OCI-LY3 (cell line): ENCODE measurements around the gene GOSR1.
A peak's percentile ranks its signal among the peaks of the same experiment; 100 is the strongest.
"Not testable (repeated sequence)": the region's sequence is repeated elsewhere in the genome, so short reads cannot be mapped to it uniquely, and the experiment has no call there.

Experiments used
- H2AFZ ChIP-seq: fragments of 200-600, 300-600 bp; shearing (Covaris generic); 2 replicates; pipeline ENCODE4 v1.6.0; 2014; ENCODE audit warnings: antibody characterized with exemption, low read depth, low read length
- H3K27ac ChIP-seq: fragments of 200-600, 300-600 bp; sonication (generic); 2 replicates; pipeline ENCODE4 v1.5.1; 2014; ENCODE audit warnings: mild to moderate bottlenecking, low read length, moderate library complexity, mixed read lengths
- H3K27me3 ChIP-seq: fragments of 200-600, 300-600 bp; sonication (generic); 2 replicates; pipeline ENCODE4 v1.6.1; 2014; ENCODE audit warnings: low read depth, low read length, mixed read lengths
- H3K36me3 ChIP-seq: fragments of 200-600, 300-600 bp; sonication (generic); replicated peaks from 2 replicates; pipeline ENCODE3; 2014; ENCODE audit warnings: low read depth, low read length, mixed read lengths
- H3K4me1 ChIP-seq: fragments of 300-600, 200-600 bp; sonication (generic); 2 replicates; pipeline ENCODE4 v1.6.1; 2014; ENCODE audit warnings: low read length, mixed read lengths
- H3K4me2 ChIP-seq: fragments of 200-600, 300-600 bp; sonication (generic); 2 replicates; pipeline ENCODE4 v1.6.1; 2014; ENCODE audit warnings: low read length, mixed read lengths
- H3K4me3 ChIP-seq: fragments of 300-600, 200-600 bp; sonication (generic); 2 replicates; pipeline ENCODE4 v1.5.1; 2014; ENCODE audit warnings: antibody characterized with exemption, mild to moderate bottlenecking, low read length, moderate library complexity
- H3K79me2 ChIP-seq: fragments of 300-600, 200-600 bp; shearing (Covaris generic); 2 replicates; pipeline ENCODE4 v1.6.1; 2014; ENCODE audit warnings: mild to moderate bottlenecking, low read length, mixed read lengths
- H3K9ac ChIP-seq: fragments of 300-600, 200-600 bp; shearing (Covaris generic); 2 replicates; pipeline ENCODE4 v1.6.0; 2014; ENCODE audit warnings: mild to moderate bottlenecking, low read length, moderate library complexity
- H3K9me3 ChIP-seq: fragments of 200-600, 300-600 bp; shearing (Covaris generic); 2 replicates; pipeline ENCODE4 v1.6.1; 2014; ENCODE audit warnings: low read length, mixed read lengths; ENCODE audit not compliant: insufficient read depth
- H4K20me1 ChIP-seq: fragments of 200-600, 300-600 bp; sonication (generic); 2 replicates; pipeline ENCODE4 v1.6.1; 2016; ENCODE audit warnings: low read length, mixed read lengths; ENCODE audit not compliant: insufficient read depth
- CTCF ChIP-seq: fragments of 200-600, 300-600 bp; sonication (generic); IDR thresholded peaks from 2 replicates; pipeline ENCODE4 v1.5.1; 2014; ENCODE audit warnings: antibody characterized with exemption, low read length, low read depth
- EZH2phosphoT487 ChIP-seq: fragments of 200-600 bp; shearing (Covaris generic); IDR thresholded peaks from 2 replicates; pipeline ENCODE4 v1.6.1; 2018; ENCODE audit warnings: antibody characterized with exemption, mixed run types, low read depth

GOSR1 gene

DNA sequence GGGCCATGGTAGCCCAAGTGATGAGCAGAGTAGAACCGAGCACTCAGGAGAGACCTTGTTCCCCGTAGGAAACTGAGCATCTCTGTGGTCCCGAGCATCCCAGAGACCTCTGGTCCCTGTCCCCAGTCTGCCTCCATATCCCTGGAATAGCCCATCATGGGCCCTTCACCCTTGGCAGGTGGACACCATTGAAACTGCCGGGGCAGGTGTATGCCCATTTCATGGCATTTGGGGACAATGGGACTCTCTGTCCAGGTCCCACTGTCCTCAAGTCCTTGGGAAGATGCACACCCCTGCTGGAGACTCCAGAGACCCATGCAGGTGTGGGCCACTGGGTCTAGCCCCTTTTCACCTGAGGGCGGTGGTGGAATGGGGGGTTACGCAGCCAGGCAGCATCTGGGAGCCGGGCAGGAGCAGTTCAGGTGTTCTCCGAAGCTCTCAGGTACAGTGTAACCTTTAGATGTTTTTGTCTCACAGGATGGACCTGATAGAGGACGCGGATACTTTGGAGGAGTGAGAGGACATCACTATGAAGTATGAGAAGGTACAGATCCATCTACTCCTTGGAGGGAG lies 75.9 kb downstream of the GOSR1 start:
- H2AFZ ChIP-seq: no peak overlapping the region
- H3K4me1 ChIP-seq: peaks cover 16% of the 10 kb centered on the region
- no peak overlapping the region for H3K9ac ChIP-seq
- H3K27me3 ChIP-seq: no peaks in the 10 kb centered on the region
- H4K20me1 ChIP-seq: no peaks in the 10 kb centered on the region
- H3K36me3 ChIP-seq: no peaks in the 10 kb centered on the region
- H3K4me3 ChIP-seq: no peak overlapping the region
- TF ChIP-seq EZH2phosphoT487 (no peak), CTCF (no peak)
- no peaks in the 10 kb centered on the region for H3K79me2 ChIP-seq
- no peak overlapping the region for H3K27ac ChIP-seq
- H3K9me3 ChIP-seq: no peaks in the 10 kb centered on the region
- H3K4me2 ChIP-seq: no peak overlapping the region

GRCh38 chr17:30553823-30554440 lies 76.7 kb downstream of the GOSR1 start:
- H4K20me1 ChIP-seq, H3K36me3 ChIP-seq, H3K4me3 ChIP-seq, H3K4me2 ChIP-seq, H3K27ac ChIP-seq, H2AFZ ChIP-seq, H3K27me3 ChIP-seq, H3K9me3 ChIP-seq, H3K79me2 ChIP-seq, H3K9ac ChIP-seq: not testable (repeated sequence)
- H3K4me1 ChIP-seq: peaks cover 23% of the 10 kb centered on the region

GRCh38 chr17:30554839-30555751 lies 77.9 kb downstream of the GOSR1 start:
- no peak overlapping the region for H3K4me3 ChIP-seq
- no peak overlapping the region for H3K27ac ChIP-seq
- H3K9ac ChIP-seq: no peak overlapping the region
- H2AFZ ChIP-seq: no peak overlapping the region
- no peaks in the 10 kb centered on the region for H3K79me2 ChIP-seq
- H3K4me2 ChIP-seq: no peak overlapping the region
- TF ChIP-seq EZH2phosphoT487 (no peak), CTCF (peak; percentile 25; the same call in 1 of the 2 replicates)
- H3K4me1 ChIP-seq: peaks cover 23% of the 10 kb centered on the region
- H3K9me3 ChIP-seq: no peaks in the 10 kb centered on the region
- no peaks in the 10 kb centered on the region for H3K27me3 ChIP-seq
- H4K20me1 ChIP-seq: no peaks in the 10 kb centered on the region
- H3K36me3 ChIP-seq: no peaks in the 10 kb centered on the region

- TF ChIP-seq EZH2phosphoT487 (no peak), CTCF (no peak)
- H3K27me3 ChIP-seq: no peaks in the 10 kb centered on the region
- no peaks in the 10 kb centered on the region for H3K9me3 ChIP-seq
- no peak overlapping the region for H3K4me3 ChIP-seq
- H3K36me3 ChIP-seq: no peaks in the 10 kb centered on the region
- no peak overlapping the region for H3K9ac ChIP-seq
- no peaks in the 10 kb centered on the region for H3K79me2 ChIP-seq
- no peak overlapping the region for H3K27ac ChIP-seq
- no peak overlapping the region for H2AFZ ChIP-seq
- peaks cover 18% of the 10 kb centered on the region for H3K4me1 ChIP-seq
- no peak overlapping the region for H3K4me2 ChIP-seq
- H4K20me1 ChIP-seq: no peaks in the 10 kb centered on the region
Observed at GRCh38 chr17:30555942-30556341, 78.7 kb downstream of the GOSR1 start.
